Measurements from ENCODE around the gene DCP2.

The DCP2 gene

GRCh38 chr5:113039229-113039933 lies 62.8 kb downstream of the DCP2 start:
- no peak for TF ChIP-seq CTCF (conservative IDR thresholded peaks at IDR 0.05)
- no peak overlapping the region for H3K27ac ChIP-seq

GRCh38 chr5:113039934-113040285 lies 63.3 kb downstream of the DCP2 start:
- no peak overlapping the region for H3K27ac ChIP-seq
- no peak for TF ChIP-seq CTCF (conservative IDR thresholded peaks at IDR 0.05)

DNA sequence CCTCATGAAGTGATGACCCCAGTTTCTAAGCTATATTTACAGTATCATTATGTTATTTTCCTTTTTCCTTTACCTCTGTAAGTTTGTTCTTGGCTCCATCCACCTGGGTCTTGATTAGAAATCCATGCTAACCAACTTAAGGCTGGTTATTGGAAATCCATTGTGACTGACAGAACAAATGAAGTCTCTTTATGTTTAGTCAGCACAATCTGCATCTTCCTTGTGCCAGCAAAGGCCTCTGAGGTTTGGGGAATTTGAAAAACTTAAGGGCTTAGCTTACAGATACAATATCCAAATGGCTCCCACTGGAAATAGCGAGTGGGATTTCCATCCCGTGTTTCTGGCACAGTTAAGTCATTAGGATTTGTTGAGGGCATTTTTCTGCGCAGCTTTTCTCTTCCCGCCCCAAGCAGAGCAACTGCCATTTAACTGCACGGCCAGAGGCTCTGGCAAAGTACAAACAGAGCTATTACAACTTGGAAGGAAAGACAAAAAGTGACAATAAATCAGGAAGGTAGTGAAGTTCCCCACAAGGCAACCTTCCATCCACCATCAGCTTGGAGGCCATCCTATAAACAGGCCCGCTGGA lies 64.2 kb downstream of the DCP2 start:
- no peak for TF ChIP-seq CTCF (conservative IDR thresholded peaks at IDR 0.05)
- H3K27ac ChIP-seq = no peak overlapping the region

GRCh38 chr5:113042491-113043243 lies 66.1 kb downstream of the DCP2 start:
- no peak overlapping the region for H3K27ac ChIP-seq
- TF ChIP-seq CTCF (conservative IDR thresholded peaks at IDR 0.05) = no peak

GRCh38 chr5:113043491-113043931 lies 66.9 kb downstream of the DCP2 start:
- peak; percentile 62 for TF ChIP-seq CTCF (conservative IDR thresholded peaks at IDR 0.05)
- H3K27ac ChIP-seq = no peak overlapping the region

- no peak overlapping the region for H3K27ac ChIP-seq
- no peak for TF ChIP-seq CTCF (conservative IDR thresholded peaks at IDR 0.05)
Observed at GRCh38 chr5:113044776-113045465, 68.3 kb downstream of the DCP2 start.

DNA sequence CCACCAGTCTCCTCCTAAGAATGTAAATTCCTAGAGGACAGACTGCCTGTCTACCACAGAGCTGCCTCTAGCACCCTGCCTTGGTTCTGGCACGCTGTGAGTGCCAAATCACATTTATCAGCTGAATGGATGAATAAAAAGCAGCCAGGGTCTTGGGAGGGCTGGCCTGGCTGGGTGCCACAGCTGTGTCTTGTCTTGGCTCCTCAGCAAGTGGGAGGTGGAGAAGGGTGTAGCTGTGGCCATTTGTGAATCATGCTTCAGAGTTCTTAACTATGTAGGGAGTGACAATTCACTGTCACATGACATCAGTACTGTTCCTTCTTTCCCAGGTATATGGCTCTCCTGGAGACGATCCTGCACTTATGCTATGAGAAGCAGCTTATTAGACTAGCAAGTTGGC lies 70.6 kb downstream of the DCP2 start:
- H3K27ac ChIP-seq = no peak overlapping the region

More for the DNA sequence above, 70.6 kb downstream of the DCP2 start:
- TF ChIP-seq CTCF (conservative IDR thresholded peaks at IDR 0.05) = no peak
